Jurkat, Clone E6-1 (cell line): Measurements from ENCODE around the gene TSEN54.

Source experiments
- DNase-seq: peaks from one replicate; pipeline ENCODE4 v3.0.0-alpha.2; 2011; ENCODE audit warnings: low read depth, low spot score
- H3K4me3 ChIP-seq: 2 replicates; pipeline ENCODE4 v1.5.1; 2011; ENCODE audit warnings: mild to moderate bottlenecking, low read length, control low read depth, moderate library complexity

The TSEN54 gene

DNA sequence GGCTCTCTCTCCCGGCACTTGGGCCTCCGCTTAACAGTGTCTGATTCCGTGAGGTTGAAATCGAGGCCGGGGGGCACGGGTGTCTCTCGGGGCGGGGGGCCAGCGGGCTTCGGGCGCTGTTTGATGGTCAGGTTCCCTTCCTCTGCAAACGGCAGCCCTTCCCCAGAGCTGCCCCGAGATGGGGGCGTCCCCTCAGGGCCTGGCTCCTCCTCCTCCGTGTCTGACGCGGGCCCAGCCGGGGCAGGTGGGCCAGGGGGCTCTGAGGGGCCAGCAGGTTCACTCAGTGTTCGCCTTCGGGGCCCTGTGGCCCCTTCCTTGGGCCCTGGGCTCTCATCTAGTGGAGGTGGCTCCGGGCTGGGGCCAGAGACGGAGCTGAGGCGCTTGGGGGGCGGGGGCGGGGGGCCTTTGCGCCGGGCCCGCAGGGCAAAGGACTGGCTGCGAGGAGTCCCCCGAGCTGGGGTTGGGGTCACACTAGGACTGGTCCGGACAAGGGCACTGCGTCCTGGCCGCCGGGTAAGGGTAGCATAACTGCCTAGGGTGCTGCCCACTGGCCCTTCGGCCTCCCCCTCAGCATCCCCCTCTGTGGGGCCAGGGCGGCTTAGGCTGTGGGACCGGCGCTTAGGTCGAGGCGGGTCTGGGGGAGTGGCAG, 14.1 kb upstream of the TSEN54 start:
- H3K4me3 ChIP-seq, result no peak overlapping the region
- DNase-seq, result no peak

DNA sequence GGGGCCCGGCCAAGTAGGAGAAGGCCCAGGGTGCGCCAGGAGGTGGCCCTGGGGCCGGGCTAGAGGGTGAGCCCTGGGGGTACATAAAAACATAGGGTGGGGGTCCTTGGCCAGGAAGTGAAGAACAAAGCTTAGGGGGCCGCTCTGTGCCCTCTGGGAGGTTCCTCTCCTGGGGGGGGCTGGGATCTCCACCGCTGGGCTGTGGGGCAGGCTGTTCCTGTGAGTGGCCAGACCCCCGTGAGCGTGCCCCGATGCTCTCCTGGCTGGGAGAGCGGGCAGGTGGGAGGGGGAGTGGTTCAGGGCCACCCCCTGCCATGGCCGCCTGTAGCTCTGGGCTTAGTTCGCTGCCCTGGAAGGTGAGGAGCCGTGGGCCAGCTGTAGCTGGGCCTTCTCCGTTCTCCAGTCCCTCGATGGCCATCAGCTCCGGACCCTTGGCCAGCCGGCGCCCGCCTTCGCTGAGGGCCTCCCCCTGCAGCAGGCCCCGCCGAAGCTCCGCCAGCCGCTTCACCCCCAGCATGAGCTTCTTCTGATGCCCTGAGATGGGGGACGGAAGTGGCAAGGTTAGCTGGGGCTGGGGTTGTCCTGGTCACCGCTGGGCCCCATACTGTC, 13.5 kb upstream of the TSEN54 start:
- H3K4me3 ChIP-seq, result no peak overlapping the region
- no peak for DNase-seq

DNA sequence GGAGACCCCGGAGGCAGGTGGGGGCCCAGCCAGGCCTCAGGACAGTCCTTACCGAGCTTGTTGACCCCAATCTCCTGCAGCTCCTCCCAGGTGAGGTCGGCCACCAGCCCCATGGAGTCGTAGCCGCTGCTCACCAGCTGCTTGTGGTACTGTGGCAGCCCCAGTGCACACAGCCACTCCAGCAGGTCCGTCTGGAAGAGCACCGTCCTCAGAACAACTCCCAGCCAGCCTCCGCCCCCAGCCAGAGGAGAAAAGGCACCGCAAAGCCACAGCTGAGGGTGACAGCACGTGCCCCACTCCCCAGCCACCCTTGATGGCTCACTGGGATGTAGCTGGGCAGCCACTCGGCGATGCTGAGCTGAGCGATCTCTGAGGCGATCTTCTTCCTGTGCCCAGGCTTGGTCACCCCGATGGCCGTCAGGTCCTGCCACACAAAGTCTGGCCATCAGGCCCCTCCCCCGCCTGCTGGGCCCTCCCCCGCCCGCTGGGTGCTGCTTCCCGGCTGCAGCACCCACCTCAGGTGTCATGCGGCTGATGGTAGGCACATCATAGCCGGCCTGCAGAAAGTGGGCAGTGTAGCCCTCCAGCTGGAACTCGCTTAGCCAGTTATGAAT, 12.9 kb upstream of the TSEN54 start:
- no peak overlapping the region for H3K4me3 ChIP-seq
- DNase-seq, result no peak

DNA sequence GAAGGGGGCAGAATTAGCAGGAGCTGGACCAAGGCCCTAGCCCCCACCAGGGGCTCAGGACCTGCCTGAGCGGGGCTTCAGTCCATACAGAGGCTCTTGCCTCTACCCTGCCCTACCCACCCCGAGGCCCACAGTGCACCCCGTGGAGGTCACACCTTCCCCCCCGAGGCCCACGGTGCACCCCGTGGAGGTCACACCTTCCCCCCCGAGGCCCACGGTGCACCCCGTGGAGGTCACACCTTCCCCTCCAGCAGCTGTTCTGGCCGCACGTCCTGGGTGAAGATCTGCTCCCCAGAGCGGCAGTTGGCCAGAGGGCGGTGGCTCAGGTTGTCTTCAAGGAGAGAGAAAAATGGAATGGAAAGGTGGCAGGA, 12.4 kb upstream of the TSEN54 start:
- no peak overlapping the region for H3K4me3 ChIP-seq
- DNase-seq, result no peak

DNA sequence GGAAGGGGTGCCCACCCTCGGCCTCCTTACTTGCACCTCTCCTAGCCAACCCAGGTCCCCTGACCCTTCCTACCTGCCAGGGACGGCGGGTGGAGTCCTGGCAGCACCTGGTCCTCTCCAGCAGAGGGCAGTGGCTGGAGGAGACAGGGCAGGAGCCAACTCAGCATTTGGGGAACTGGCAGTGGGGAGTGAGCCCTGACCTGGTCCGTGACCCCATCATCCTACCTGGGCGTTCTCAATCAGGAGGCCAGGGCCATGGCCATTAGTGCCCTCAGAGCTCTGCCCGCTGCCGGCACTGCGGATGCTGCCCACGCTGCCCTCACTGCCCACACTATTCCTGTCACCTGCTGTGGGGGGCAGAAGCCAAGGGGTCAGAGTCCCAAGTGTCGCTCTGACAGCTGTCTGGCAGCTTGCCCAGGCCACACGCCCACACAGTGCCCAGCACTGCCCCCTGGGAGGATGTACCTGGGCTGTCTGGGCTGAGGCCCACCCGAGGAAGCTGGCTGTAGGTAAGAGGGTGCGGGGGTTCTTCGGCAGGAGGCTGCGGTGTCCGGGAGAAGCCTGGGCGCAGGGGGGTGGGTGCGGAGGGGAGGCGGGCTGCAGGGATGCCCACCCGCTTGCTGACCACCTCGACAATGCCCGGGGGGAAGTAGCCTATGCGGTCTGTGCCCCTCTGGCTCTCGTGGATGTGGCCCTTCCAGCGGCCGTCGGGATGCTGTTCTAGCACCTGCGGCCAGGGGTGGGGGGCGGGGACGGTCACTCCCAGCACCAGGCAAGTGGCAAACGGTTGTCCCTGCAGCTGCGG, 11.8 kb upstream of the TSEN54 start:
- DNase-seq, result no peak

DNA sequence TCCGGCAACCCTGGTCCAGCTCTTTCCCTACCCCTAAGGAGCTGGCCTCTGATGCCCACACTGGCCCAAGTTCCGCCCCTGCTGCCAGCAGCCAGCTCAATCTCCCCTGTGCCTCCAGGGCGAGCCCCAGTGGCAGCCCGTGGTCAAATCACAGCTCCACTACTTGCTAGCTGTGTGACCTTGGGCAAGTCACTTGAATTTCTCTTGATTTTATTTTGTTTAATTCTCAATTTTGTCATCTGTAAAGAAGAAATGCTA, 11.2 kb upstream of the TSEN54 start:
- DNase-seq, result no peak
- no peak overlapping the region for H3K4me3 ChIP-seq

More for the DNA sequence above, 11.8 kb upstream of the TSEN54 start:
- no peak overlapping the region for H3K4me3 ChIP-seq

DNA sequence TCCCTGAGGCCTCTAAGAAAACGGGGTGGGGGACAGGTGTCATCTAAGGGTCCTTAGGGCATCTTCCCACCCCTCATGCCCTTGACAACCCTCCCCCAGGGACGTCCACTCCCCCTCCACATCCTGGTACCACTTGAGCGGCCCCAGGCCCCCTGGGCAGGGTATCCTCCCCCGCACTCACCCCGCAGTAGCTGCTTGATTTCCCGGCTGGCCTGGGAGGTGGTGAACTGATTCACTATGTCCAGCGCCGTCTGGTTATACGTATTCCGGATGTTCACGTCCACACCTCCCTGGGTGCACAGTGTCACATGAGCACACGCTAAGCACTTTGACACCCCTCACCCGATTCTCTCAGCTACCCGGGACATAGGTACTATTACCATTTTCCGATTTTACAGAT, 10.7 kb upstream of the TSEN54 start:
- DNase-seq, result no peak
- H3K4me3 ChIP-seq, result no peak overlapping the region

DNA sequence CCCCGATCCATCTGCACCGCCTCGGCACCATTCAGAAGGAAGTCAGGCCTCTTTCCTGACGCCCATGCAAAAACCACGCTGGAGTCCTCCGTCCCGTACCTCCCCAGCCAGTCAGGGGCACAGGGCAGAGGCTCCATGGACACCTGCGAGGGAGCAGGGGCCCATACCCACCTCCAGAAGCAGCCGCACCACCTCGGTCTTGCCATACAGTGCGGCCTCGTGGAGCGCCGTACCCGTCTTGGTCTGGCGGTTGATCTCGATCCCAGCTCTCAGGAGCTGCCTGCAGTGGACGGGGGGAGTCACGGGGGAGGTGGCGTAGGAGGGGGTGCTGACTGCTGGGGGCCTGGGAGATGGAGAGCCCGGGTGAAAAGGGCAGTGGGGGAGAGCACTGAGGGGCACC, 10.2 kb upstream of the TSEN54 start:
- no peak overlapping the region for H3K4me3 ChIP-seq

DNA sequence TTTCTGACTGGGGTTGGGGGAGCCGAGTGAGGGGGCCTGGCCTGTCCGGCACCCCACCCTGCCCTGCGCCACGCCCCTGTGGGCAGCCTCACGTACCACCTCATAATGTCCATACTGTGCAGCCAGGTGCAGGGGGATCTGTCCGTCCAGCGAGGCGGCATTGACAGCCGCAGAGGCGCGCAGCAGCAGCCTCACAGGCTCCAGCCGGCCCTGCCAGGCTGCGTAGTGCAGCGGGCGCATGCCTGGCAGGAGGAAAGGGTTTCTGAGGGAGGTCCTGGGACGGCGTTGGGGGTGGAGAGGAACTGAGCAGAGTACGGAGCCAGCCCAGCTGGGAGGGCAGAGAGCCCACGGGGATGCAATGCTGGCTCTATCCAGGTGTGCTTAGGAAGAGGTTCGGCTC, 9.4 kb upstream of the TSEN54 start:
- H3K4me3 ChIP-seq, result no peak overlapping the region
- DNase-seq, result no peak

More for the DNA sequence above, 10.2 kb upstream of the TSEN54 start:
- no peak for DNase-seq

DNA sequence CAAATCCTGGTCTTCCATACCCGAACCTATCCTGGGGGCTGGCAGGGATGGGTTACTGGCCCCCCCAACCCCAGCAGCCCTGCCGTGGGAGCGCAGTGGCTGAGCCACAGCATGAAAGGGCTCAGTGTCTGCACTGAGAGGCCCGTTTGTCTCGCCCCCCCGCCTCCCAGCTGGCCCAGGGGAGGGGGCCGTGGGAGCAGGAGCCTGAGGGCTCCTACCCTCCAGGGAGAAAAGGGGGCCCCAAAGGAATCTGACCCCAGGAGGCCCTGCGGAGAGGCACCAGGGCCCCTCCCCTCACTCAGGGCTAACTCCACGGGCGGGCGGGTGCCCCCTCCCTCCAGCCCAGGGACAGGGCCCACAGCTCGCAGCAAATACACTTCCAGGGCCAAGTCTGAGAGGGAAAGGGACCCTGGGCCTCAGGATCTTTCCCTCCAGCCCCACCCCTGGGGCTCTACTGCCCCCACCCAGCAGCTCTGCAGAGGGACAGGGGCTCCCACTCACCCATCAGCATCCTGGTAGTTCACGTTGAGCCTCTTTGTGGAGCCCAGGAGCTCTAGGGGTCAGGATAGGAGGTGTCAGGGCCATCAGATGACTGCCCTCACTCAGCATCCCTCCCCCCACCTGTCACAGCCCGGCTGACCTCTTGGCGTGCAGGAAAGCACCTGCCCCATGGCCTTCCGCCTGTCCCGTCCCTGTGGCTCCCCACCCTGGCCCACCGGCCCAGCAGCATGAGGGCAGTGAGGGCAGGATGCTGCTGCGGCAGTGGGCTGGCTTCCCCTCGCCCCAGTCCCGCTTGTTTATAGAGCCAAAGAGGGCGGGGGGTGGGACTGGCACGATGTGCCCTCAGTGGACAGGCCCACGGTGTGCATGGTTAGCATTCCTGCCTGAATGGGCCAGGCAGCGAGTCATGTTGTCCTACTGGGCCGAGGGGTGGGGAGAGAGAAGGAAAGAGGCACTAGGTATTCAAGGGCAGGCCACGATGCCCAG, 8.3 kb upstream of the TSEN54 start:
- H3K4me3 ChIP-seq, result no peak overlapping the region
- DNase-seq, result no peak

DNA sequence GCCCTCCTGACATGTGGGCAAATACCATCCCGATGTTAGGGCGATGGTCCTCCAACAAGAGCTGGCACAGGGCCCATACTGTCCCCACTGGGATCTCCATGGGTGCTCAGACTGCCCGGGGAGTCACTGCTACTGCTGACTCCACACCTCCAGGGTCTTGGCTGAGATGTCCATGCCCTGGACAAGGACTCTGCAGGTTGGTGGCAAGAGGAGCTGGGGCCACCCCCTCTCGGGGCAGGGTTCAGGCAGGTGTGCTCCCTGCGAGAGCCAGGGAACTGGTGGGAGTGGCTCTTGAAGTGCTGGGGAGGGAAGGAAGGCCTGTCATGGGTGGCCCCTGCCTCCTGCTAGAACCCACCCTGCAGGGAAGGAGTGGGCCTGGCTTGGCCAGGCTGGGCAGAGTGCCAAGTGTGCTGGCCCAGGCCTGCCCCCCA, 7.4 kb upstream of the TSEN54 start:
- no peak for DNase-seq
- no peak overlapping the region for H3K4me3 ChIP-seq

DNA sequence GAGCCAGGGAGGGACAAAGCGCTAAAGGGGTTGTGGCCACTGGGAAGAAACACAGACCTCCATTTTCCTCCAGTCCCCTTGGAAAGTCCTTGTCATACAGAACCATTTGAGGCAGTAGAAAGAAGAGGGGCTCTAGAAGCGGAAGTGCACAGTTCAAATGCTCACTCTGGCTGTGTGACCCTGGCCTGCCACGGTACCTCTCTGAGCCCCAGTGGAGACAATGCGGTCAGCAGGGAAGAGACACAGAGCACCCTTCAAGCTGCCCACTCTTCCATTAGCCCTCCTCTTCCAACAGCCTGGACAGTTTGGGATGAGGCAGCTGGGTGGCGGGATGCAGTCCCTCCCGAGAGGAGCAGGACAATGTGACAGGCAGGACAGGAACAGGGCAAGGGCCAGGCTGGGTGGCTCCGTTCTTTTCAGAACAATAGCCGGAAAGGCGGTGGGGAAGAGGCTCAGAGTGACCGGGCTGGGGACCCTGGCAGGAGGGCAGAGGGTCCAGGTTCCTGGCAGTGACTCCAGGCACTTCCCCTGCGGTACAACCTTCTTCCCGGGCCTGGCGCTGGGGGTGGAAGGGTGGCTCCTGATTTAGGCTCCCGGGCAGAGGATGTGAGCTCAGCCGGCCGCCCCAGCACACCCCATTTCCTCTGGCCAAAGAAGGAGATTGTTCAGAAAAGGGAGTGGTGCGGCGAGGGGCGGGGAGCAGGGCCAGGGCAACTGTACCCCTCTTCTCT, 6.6 kb upstream of the TSEN54 start:
- no peak overlapping the region for H3K4me3 ChIP-seq

DNA sequence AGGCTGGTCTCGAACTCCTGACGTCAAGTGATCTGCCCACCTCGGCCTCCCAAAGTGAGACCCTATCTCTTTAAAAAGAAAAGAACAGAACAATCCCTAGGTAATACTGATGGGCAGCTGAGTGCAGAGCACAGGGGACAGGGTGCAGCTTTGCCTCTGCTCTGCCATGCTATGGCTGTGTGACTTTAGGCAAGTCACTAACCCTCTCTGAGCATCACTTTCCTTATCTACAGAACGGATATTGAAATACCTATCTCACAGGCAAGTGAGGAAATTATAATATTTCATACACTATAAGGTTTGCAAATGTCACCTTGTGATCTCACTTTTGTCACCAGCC, 5.1 kb upstream of the TSEN54 start:
- no peak for DNase-seq

More for the DNA sequence above, 6.6 kb upstream of the TSEN54 start:
- no peak for DNase-seq

DNA sequence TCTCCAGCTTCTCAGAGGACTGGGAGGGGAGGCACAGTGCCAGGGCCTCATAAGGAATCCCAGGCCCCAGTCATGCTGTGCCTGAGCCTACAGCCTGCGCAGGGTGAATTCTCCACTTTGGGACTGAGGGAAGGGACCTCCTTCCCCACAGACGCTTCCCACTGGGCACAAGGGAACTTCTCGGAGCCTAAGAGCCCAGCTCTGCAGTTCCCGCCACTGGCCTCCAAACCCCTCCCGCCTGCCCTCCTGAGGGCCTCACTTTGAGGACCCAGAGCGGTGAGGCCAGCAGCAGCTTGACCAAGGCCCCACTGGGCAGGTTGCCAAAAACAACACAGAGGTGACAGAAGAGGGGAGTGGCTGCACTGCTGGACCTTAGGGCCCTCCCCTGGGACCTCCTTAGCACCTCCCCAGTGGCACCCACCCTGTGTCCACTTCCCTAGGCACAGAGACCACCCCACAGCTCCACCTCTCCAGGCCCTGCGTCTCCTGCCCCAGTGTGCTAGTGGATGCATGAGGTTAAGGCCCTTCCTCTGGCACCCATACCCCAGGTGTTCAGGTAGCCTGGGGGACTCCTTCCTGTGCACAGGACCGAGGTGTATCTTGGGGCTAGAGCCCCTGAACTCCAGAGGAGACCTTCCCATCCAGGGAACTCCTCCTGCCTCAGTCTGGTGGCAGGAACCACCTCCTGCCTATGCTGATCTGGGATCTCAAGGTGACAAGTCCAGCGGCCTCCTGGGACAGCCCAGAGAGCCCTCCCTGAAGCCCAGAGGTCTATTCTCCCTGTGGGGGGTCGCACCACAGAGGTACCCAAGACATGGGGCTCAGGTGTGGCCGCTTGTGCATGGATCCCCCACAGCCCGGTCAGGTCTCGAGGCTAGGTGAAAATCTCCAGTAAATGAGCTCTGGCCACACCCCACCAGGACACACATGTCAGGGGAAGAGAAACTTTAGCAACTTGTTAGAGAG, 4.4 kb upstream of the TSEN54 start:
- no peak overlapping the region for H3K4me3 ChIP-seq
- no peak for DNase-seq

More for the DNA sequence above, 5.1 kb upstream of the TSEN54 start:
- H3K4me3 ChIP-seq, result no peak overlapping the region

DNA sequence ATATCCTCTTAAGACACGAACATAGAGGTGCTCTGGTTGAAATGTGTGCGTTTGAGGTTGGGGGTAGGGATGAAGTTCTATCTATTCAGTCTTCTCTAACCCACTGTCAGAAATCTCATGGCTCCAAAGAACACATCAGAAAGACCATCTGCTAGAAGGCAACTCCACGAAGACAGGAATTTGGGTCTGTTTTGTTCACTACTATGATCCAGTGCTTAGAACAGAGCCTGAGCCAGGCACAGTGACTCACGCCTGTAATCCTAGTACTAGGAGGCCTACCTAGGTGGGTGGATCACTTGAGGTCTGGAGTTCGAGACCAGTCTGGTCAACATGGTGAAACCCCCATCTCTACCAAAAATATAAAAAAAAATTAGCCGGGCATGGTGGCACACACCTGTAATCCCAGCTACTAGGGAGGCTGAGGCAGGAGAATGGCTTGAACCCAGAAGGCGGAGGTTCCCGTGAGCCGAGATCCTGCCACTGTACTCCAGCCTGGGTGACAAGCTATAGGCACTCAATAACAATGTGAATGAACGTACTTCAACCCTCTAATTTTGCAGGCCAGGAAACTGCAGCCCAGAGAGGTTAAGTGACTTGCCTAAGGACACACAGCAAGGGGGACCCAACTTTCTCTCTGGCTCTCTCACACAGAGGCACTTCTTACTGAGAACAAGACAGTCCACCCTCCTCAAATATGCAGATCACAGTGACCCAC, 3.2 kb upstream of the TSEN54 start:
- no peak for DNase-seq
- no peak overlapping the region for H3K4me3 ChIP-seq

DNA sequence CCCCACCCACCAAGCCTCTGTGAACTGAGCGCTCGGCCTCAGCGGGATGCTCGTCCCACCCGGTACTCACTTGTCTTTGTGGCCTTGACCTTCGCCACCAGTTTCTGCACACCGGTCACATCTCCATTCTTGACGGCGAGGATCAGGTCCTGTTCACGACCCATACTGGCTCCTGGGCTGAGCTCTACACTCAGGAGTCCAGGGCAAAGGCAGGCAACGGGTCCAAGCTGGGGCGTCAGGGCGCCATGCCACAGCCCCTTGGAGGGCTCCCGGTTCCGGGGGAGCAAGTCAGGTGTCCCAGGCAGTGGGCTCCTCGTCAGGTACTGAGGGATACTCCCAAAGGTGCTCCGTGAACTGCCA, 2.7 kb upstream of the TSEN54 start:
- DNase-seq, result no peak

DNA sequence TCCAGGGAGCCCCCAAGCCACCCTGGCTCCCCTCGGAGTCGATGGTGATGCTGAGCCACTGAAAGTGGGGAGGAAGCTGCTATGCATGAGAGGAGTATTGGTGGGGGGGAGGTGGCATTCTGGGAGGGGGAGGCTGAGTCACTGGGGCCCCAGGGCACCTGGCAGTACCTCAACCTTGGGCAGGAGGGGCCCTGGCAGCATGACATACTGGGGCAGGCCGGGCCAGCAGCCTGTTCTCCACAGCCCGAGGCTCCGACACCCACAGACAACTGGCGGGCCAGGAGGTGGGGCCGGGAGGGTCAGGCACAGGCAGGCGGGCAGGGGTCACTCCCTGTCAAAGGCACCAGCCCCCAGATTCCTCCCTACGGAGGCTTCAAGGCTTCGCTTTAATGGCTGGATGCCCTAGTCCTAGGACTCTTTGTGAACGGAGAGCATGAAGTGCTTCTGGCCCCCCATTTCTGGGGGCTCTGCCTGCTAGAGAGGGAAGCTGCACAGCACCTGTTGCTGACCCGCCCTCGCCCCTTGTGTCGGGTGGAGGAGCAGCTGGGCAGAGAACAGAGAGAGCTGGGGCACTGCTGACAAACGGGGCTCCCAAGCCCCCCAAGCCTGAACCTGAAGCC, 1.9 kb upstream of the TSEN54 start:
- peak overlapping the region; percentile 70 for H3K4me3 ChIP-seq
- DNase-seq, result no peak

More for the DNA sequence above, 2.7 kb upstream of the TSEN54 start:
- no peak overlapping the region for H3K4me3 ChIP-seq
